ENCODE measurements around the gene TMEM82.

Gene TMEM82

GRCh38 chr1:15748690-15749398, 6.5 kb downstream of the TMEM82 start:
- no peak for DNase-seq

GRCh38 chr1:15749399-15750291, 7.3 kb downstream of the TMEM82 start:
- DNase-seq = no peak
- in situ Hi-C loops (cut with HindIII; ENCODE audit: low pct_ligation_motif_present, low pct_unique_long_range_greater_than_20kb, low sequenced_read_pairs) = no loop called here

More at GRCh38 chr1:15748690-15749398, 6.5 kb downstream of the TMEM82 start:
- in situ Hi-C loops (cut with HindIII; ENCODE audit: low pct_ligation_motif_present, low pct_unique_long_range_greater_than_20kb, low sequenced_read_pairs) = no loop called here

GRCh38 chr1:15750924-15751323, 8.6 kb downstream of the TMEM82 start:
- DNase-seq = no peak
- in situ Hi-C loops (cut with HindIII; ENCODE audit: low pct_ligation_motif_present, low pct_unique_long_range_greater_than_20kb, low sequenced_read_pairs) = no loop called here

GRCh38 chr1:15751717-15752116, 9.4 kb downstream of the TMEM82 start:
- in situ Hi-C loops (cut with HindIII; ENCODE audit: low pct_ligation_motif_present, low pct_unique_long_range_greater_than_20kb, low sequenced_read_pairs) = no loop called here
- DNase-seq = no peak

GRCh38 chr1:15753776-15754175, 11.5 kb downstream of the TMEM82 start:
- no peak for DNase-seq
- in situ Hi-C loops (cut with HindIII; ENCODE audit: low pct_ligation_motif_present, low pct_unique_long_range_greater_than_20kb, low sequenced_read_pairs) = no loop called here

- in situ Hi-C loops (cut with HindIII; ENCODE audit: low pct_ligation_motif_present, low pct_unique_long_range_greater_than_20kb, low sequenced_read_pairs) = no loop called here
- no peak for DNase-seq
Observed at GRCh38 chr1:15755021-15755645, 12.8 kb downstream of the TMEM82 start.

- in situ Hi-C loops (cut with HindIII; ENCODE audit: low pct_ligation_motif_present, low pct_unique_long_range_greater_than_20kb, low sequenced_read_pairs) = no loop called here
- DNase-seq = no peak
Observed at GRCh38 chr1:15755646-15756040, 13.3 kb downstream of the TMEM82 start.

GRCh38 chr1:15756143-15757015, 14.1 kb downstream of the TMEM82 start:
- in situ Hi-C loops (cut with HindIII; ENCODE audit: low pct_ligation_motif_present, low pct_unique_long_range_greater_than_20kb, low sequenced_read_pairs) = no loop called here
- DNase-seq = no peak

GRCh38 chr1:15757016-15757543, 14.8 kb downstream of the TMEM82 start:
- DNase-seq = no peak
- in situ Hi-C loops (cut with HindIII; ENCODE audit: low pct_ligation_motif_present, low pct_unique_long_range_greater_than_20kb, low sequenced_read_pairs) = no loop called here

- no peak for DNase-seq
- in situ Hi-C loops (cut with HindIII; ENCODE audit: low pct_ligation_motif_present, low pct_unique_long_range_greater_than_20kb, low sequenced_read_pairs) = no loop called here
Observed at GRCh38 chr1:15757575-15758342, 15.5 kb downstream of the TMEM82 start.

GRCh38 chr1:15758343-15758931, 16.1 kb downstream of the TMEM82 start, which contains the start of gene FBLIM1:
Gene FBLIM1 (plus strand): TSS chr1:15758795. CDS start chr1:15764984, 6,189 bp downstream.
- in situ Hi-C loops (cut with HindIII; ENCODE audit: low pct_ligation_motif_present, low pct_unique_long_range_greater_than_20kb, low sequenced_read_pairs) = no loop called here
- peak; percentile 14 for DNase-seq

- in situ Hi-C loops (cut with HindIII; ENCODE audit: low pct_ligation_motif_present, low pct_unique_long_range_greater_than_20kb, low sequenced_read_pairs) = no loop called here
- no peak for DNase-seq
Observed at GRCh38 chr1:15758953-15759661, 16.8 kb downstream of the TMEM82 start.

GRCh38 chr1:15760520-15761211, 18.4 kb downstream of the TMEM82 start:
- in situ Hi-C loops (cut with HindIII; ENCODE audit: low pct_ligation_motif_present, low pct_unique_long_range_greater_than_20kb, low sequenced_read_pairs) = no loop called here
- DNase-seq = peak; percentile 27

- no peak for DNase-seq
- in situ Hi-C loops (cut with HindIII; ENCODE audit: low pct_ligation_motif_present, low pct_unique_long_range_greater_than_20kb, low sequenced_read_pairs) = no loop called here
Observed at GRCh38 chr1:15761366-15762128, 19.2 kb downstream of the TMEM82 start.

GRCh38 chr1:15762546-15762945, 20.2 kb downstream of the TMEM82 start:
- no peak for DNase-seq
- in situ Hi-C loops (cut with HindIII; ENCODE audit: low pct_ligation_motif_present, low pct_unique_long_range_greater_than_20kb, low sequenced_read_pairs) = no loop called here
